22Rv1 (cell line): ENCODE measurements around the gene IDE.

Experiments used
- CTCF ChIP-seq: fragments of 450-650 bp; IDR thresholded peaks from 2 replicates; pipeline ENCODE4 v1.5.1; 2017; ENCODE audit warnings: mild to moderate bottlenecking
- ZFX ChIP-seq: fragments of 450-650 bp; IDR thresholded peaks from 2 replicates; pipeline ENCODE4 v1.6.1; 2017; ENCODE audit warnings: antibody characterized with exemption, borderline replicate concordance

GRCh38 chr10:92545556-92545955, 28.3 kb downstream of the IDE start:
- TF ChIP-seq CTCF (no peak), ZFX (no peak)
